ENCODE results near the gene MRPS21. TPM values are rescaled to one million over a fixed set of nuclear protein-coding genes. Genes with fewer than 3 reads are reported as not detected.

MRPS21 gene
- total and polyA plus RNA-seq, 2 experiments from 2014 or later: 41.9 to 82.5 TPM

GRCh38 chr1:150288822-150289221 lies 4.8 kb upstream of the MRPS21 start:
- H3K9me2 ChIP-seq (replicated peaks; ENCODE audit: insufficient read depth): no peaks in the 10 kb centered on the region
- no peaks in the 10 kb centered on the region for H3K36me3 ChIP-seq (replicated peaks; ENCODE audit: insufficient read depth, low read depth)
- H3K4me2 ChIP-seq: no peak overlapping the region
- H3K4me3 ChIP-seq: no peak overlapping the region
- 89% methylated on average over 4 of the region's 4 CpGs for WGBS (ENCODE audit: low lambda C conversion rate, missing lambda C conversion rate)
- H2AFZ ChIP-seq: no peak overlapping the region
- H3K27ac ChIP-seq: no peak overlapping the region
- H3K4me1 ChIP-seq (ENCODE audit: insufficient read depth): peaks cover 6% of the 10 kb centered on the region
- no peaks in the 10 kb centered on the region for H4K20me1 ChIP-seq (ENCODE audit: insufficient read depth, poor library complexity, severe bottlenecking)
- peaks cover 6% of the 10 kb centered on the region for H3K79me2 ChIP-seq
- DNase-seq (ENCODE audit: low spot score): no peak
- no peaks in the 10 kb centered on the region for H3K9me3 ChIP-seq (ENCODE audit: low read depth)
- no peak for TF ChIP-seq EZH2 (IDR thresholded peaks at IDR 0.05; ENCODE audit: borderline replicate concordance)
- no peak for TF ChIP-seq EZH2phosphoT487 (IDR thresholded peaks at IDR 0.05; ENCODE audit: low read depth, severe bottlenecking, unreplicated experiment)
- TF ChIP-seq CTCF (IDR thresholded peaks at IDR 0.05; ENCODE audit: poor library complexity): no peak
- no peaks in the 10 kb centered on the region for H3K27me3 ChIP-seq

GRCh38 chr1:150295476-150295875 lies 1.8 kb downstream of the MRPS21 start:
- Histone ChIP-seq H3K79me2 (peaks cover 31% of the 10 kb centered on the region), H3K4me1 (ENCODE audit: insufficient read depth) (peaks cover 16% of the 10 kb centered on the region), H3K4me2 (no peak overlapping the region), H3K9me3 (ENCODE audit: low read depth) (no peaks in the 10 kb centered on the region), H4K20me1 (ENCODE audit: insufficient read depth, poor library complexity, severe bottlenecking) (no peaks in the 10 kb centered on the region), H3K36me3 (replicated peaks; ENCODE audit: insufficient read depth, low read depth) (no peaks in the 10 kb centered on the region), H3K27ac (no peak overlapping the region), H3K27me3 (no peaks in the 10 kb centered on the region), H3K9me2 (replicated peaks; ENCODE audit: insufficient read depth) (no peaks in the 10 kb centered on the region), H2AFZ (no peak overlapping the region), H3K4me3 (no peak overlapping the region)
- no peak for DNase-seq (ENCODE audit: low spot score)
- no peak for TF ChIP-seq CTCF (IDR thresholded peaks at IDR 0.05; ENCODE audit: poor library complexity)
- no peak for TF ChIP-seq EZH2phosphoT487 (IDR thresholded peaks at IDR 0.05; ENCODE audit: low read depth, severe bottlenecking, unreplicated experiment)
- TF ChIP-seq EZH2 (IDR thresholded peaks at IDR 0.05; ENCODE audit: borderline replicate concordance): no peak
- WGBS (ENCODE audit: low lambda C conversion rate, missing lambda C conversion rate): 98% methylated on average over 2 of the region's 2 CpGs

GRCh38 chr1:150299716-150300115 lies 6.1 kb downstream of the MRPS21 start:
- Histone ChIP-seq H3K36me3 (replicated peaks; ENCODE audit: insufficient read depth, low read depth) (no peaks in the 10 kb centered on the region), H3K27me3 (no peaks in the 10 kb centered on the region), H3K4me1 (ENCODE audit: insufficient read depth) (peaks cover 7% of the 10 kb centered on the region), H3K79me2 (peaks cover 16% of the 10 kb centered on the region), H3K9me2 (replicated peaks; ENCODE audit: insufficient read depth) (no peaks in the 10 kb centered on the region), H2AFZ (no peak overlapping the region), H3K4me2 (no peak overlapping the region), H3K4me3 (no peak overlapping the region), H3K9me3 (ENCODE audit: low read depth) (no peaks in the 10 kb centered on the region), H4K20me1 (ENCODE audit: insufficient read depth, poor library complexity, severe bottlenecking) (no peaks in the 10 kb centered on the region), H3K27ac (no peak overlapping the region)
- no peak for DNase-seq (ENCODE audit: low spot score)
- no peak for TF ChIP-seq EZH2 (IDR thresholded peaks at IDR 0.05; ENCODE audit: borderline replicate concordance)
- TF ChIP-seq EZH2phosphoT487 (IDR thresholded peaks at IDR 0.05; ENCODE audit: low read depth, severe bottlenecking, unreplicated experiment): no peak
- TF ChIP-seq CTCF (IDR thresholded peaks at IDR 0.05; ENCODE audit: poor library complexity): no peak
- whole genome bisulfite sequencing (ENCODE audit: low lambda C conversion rate, missing lambda C conversion rate): 97% methylated on average over 3 of the region's 3 CpGs

- no peak overlapping the region for H3K4me2 ChIP-seq
- H3K27ac ChIP-seq: no peak overlapping the region
- no peak for DNase-seq (ENCODE audit: low spot score)
- H3K79me2 ChIP-seq: no peaks in the 10 kb centered on the region
- no peak overlapping the region for H3K4me3 ChIP-seq
- no peaks in the 10 kb centered on the region for H3K4me1 ChIP-seq (ENCODE audit: insufficient read depth)
- H3K36me3 ChIP-seq (replicated peaks; ENCODE audit: insufficient read depth, low read depth): no peaks in the 10 kb centered on the region
- no peaks in the 10 kb centered on the region for H3K27me3 ChIP-seq
- H4K20me1 ChIP-seq (ENCODE audit: insufficient read depth, poor library complexity, severe bottlenecking): no peaks in the 10 kb centered on the region
- TF ChIP-seq CTCF (IDR thresholded peaks at IDR 0.05; ENCODE audit: poor library complexity): no peak
- no peak for TF ChIP-seq EZH2phosphoT487 (IDR thresholded peaks at IDR 0.05; ENCODE audit: low read depth, severe bottlenecking, unreplicated experiment)
- no peak for TF ChIP-seq EZH2 (IDR thresholded peaks at IDR 0.05; ENCODE audit: borderline replicate concordance)
- no peak overlapping the region for H2AFZ ChIP-seq
- no peaks in the 10 kb centered on the region for H3K9me3 ChIP-seq (ENCODE audit: low read depth)
- no peaks in the 10 kb centered on the region for H3K9me2 ChIP-seq (replicated peaks; ENCODE audit: insufficient read depth)
- WGBS (ENCODE audit: low lambda C conversion rate, missing lambda C conversion rate): 85% methylated on average over 6 of the region's 6 CpGs
These were observed 8.7 kb downstream of the MRPS21 start for GRCh38 chr1:150302338-150302737.
